Panc1 (cell line): Measurements from ENCODE around the gene FRMD1. TPM values are rescaled to one million over a fixed set of nuclear protein-coding genes. Genes with fewer than 3 reads are reported as not detected.

Experiments
- ATAC-seq: fragments of 200-7000 bp; cut with Tn5 transposase; 2 replicates; pipeline ENCODE4 v1.9.1; 2020; ENCODE audit warnings: mild to moderate bottlenecking, moderate library complexity
- BruUV-seq: library from RNA; stranded (reverse); fragments of 400-500 nt; replicated peaks from 2 replicates; lab custom pipeline; 2021; lab: Mats Ljungman, UMichigan
- CTCF ChIA-PET: fragments of 300-600 bp; sonication (Branson Sonifier 250); formaldehyde crosslinking; loops from one replicate; lab custom pipeline; 2022; ENCODE audit warnings: antibody characterized with exemption; lab: Charles Lee
- POLR2A ChIA-PET: fragments of 300-600 bp; sonication (Branson Sonifier 250); formaldehyde crosslinking; loops from one replicate; lab custom pipeline; 2022; ENCODE audit warnings: antibody characterized with exemption; lab: Charles Lee
- DNase-seq: peaks from one replicate; pipeline ENCODE4 v3.0.0-alpha.2; 2010; ENCODE audit warnings: low read depth, low spot score
- H3K27ac ChIP-seq: 2 replicates; pipeline ENCODE4 v1.5.1; 2011; ENCODE audit warnings: mild to moderate bottlenecking, low read length, inconsistent platforms
- H3K27me3 ChIP-seq: fragments of 200-500 bp; sonication (Bioruptor generic); 2 replicates; pipeline ENCODE4 v1.6.0; 2014; ENCODE audit warnings: low read length, inconsistent platforms; ENCODE audit not compliant: control insufficient read depth, insufficient read depth
- H3K36me3 ChIP-seq: fragments of 200-500 bp; sonication (Bioruptor generic); 2 replicates; pipeline ENCODE4 v1.5.1; 2014; ENCODE audit warnings: inconsistent platforms, mild to moderate bottlenecking, low read length, moderate library complexity; ENCODE audit not compliant: control insufficient read depth, insufficient read depth
- H3K4me1 ChIP-seq: 2 replicates; pipeline ENCODE4 v1.5.1; 2011; ENCODE audit warnings: inconsistent platforms, mild to moderate bottlenecking, low read length, moderate library complexity; ENCODE audit not compliant: control insufficient read depth, insufficient read depth
- H3K4me3 ChIP-seq, 2 experiments: 2 replicates each; pipeline ENCODE4 v1.5.1; 2011 to 2012; ENCODE audit warnings: low read depth in 2 of 2, low read length in 2 of 2, mild to moderate bottlenecking in 2 of 2, inconsistent platforms in 1 of 2, moderate library complexity in 1 of 2
- H3K9me3 ChIP-seq: fragments of 200-500 bp; sonication (Bioruptor generic); 2 replicates; pipeline ENCODE4 v1.5.1; 2014; ENCODE audit warnings: low read depth, mild to moderate bottlenecking, inconsistent platforms, low read length, moderate library complexity; ENCODE audit not compliant: control insufficient read depth, insufficient read depth
- CTCF ChIP-seq: fragments of 450-650 bp; IDR thresholded peaks from 2 replicates; pipeline ENCODE4 v1.5.1; 2017; ENCODE audit warnings: mild to moderate bottlenecking
- POLR2AphosphoS5 ChIP-seq: IDR thresholded peaks from 2 replicates; pipeline ENCODE4 v1.6.1; 2012; ENCODE audit warnings: mild to moderate bottlenecking, low read depth, low read length, moderate library complexity
- REST ChIP-seq, 2 experiments: IDR thresholded peaks; 2 replicates each; pipeline ENCODE4 v1.6.1; 2011 to 2012; ENCODE audit warnings: low read depth in 2 of 2, control low read depth in 1 of 2, low read length in 1 of 2, mild to moderate bottlenecking in 1 of 2, moderate library complexity in 1 of 2; ENCODE audit not compliant: insufficient read depth in 1 of 2
- SIN3A ChIP-seq: IDR thresholded peaks from 2 replicates; pipeline ENCODE4 v1.6.1; 2012; ENCODE audit warnings: low read depth, mild to moderate bottlenecking, low read length, moderate library complexity, borderline replicate concordance; ENCODE audit not compliant: insufficient read depth
- TCF7L2 ChIP-seq: IDR thresholded peaks from 2 replicates; pipeline ENCODE4 v1.6.1; 2011; ENCODE audit warnings: mild to moderate bottlenecking, low read depth, low read length, inconsistent platforms
- in situ Hi-C: cut with HindIII; loops from 2 replicates; pipeline ENCODE4 v1.10.0; 2016; ENCODE audit warnings: low sequenced_read_pairs, low pct_unique_long_range_greater_than_20kb
- intact Hi-C: fragments of 100-400 bp; cut with micrococcal nuclease; formaldehyde crosslinking; loops from one replicate; pipeline ENCODE4 v1.10.0; 2022; ENCODE audit not compliant: unreplicated experiment
- total RNA-seq: library from RNA; stranded (reverse); gene quantifications from one replicate; pipeline ENCODE4 v1.2.1, GENCODE V29; 2021; ENCODE audit not compliant: unreplicated experiment

The FRMD1 gene
- total RNA-seq, 1 experiment from 2014 or later: 0.15 TPM

- intact Hi-C loops (no loop called here), in situ Hi-C loops (no loop called here)
- DNase-seq (no peak), ATAC-seq (no peak)
- Histone ChIP-seq H3K4me3 (no peak overlapping the region), H3K4me1 (peaks cover 18% of the 10 kb centered on the region), H3K27ac (no peak overlapping the region), H3K27me3 (no peaks in the 10 kb centered on the region), H3K9me3 (no peaks in the 10 kb centered on the region), H3K36me3 (no peaks in the 10 kb centered on the region)
- ChIA-PET POLR2A (no interaction called here), CTCF (interaction anchor here (0.5 kb wide), 1 partner anchor 228 kb away, joined by 12 read pairs; the partner anchor contains the start of gene DACT2)
- TF ChIP-seq POLR2AphosphoS5 (no peak), REST (IDR thresholded peaks at IDR 0.05; ENCODE audit: insufficient read depth in 1 of 2, low read depth in 2 of 2, low read length in 1 of 2) (no peak), SIN3A (no peak), TCF7L2 (no peak), CTCF (no peak)
- no TSS peak for BruUV-seq
Measured at GRCh38 chr6:168091381-168092264, 12.6 kb upstream of the FRMD1 start.

GRCh38 chr6:168090706-168091105, 11.7 kb upstream of the FRMD1 start:
- DNase-seq (no peak), ATAC-seq (no peak)
- CTCF ChIA-PET: no interaction called here
- BruUV-seq: no TSS peak
- intact Hi-C loops (no loop called here), in situ Hi-C loops (no loop called here)
- POLR2A ChIA-PET: no interaction called here
- H3K4me3 ChIP-seq: no peak overlapping the region
- no peaks in the 10 kb centered on the region for H3K9me3 ChIP-seq
- H3K4me1 ChIP-seq: peaks cover 18% of the 10 kb centered on the region
- no peak overlapping the region for H3K27ac ChIP-seq
- H3K27me3 ChIP-seq: no peaks in the 10 kb centered on the region
- no peak for TF ChIP-seq POLR2AphosphoS5
- TF ChIP-seq CTCF: no peak
- no peak for TF ChIP-seq SIN3A
- TF ChIP-seq TCF7L2: no peak
- TF ChIP-seq REST (IDR thresholded peaks at IDR 0.05; ENCODE audit: insufficient read depth in 1 of 2, low read depth in 2 of 2, low read length in 1 of 2): no peak
- no peaks in the 10 kb centered on the region for H3K36me3 ChIP-seq
